ENCODE measurements around the gene ZNF669. TPM values are rescaled to one million over a fixed set of nuclear protein-coding genes. Genes with fewer than 3 reads are reported as not detected.
A peak's percentile ranks its signal among the peaks of the same experiment; 100 is the strongest.

ZNF669 gene
- total RNA-seq, 1 experiment from 2014 or later = 7.2 TPM

- intact Hi-C loops (cut with micrococcal nuclease) = no loop called here
- BruUV-seq (replicated peaks) = no TSS peak
- H2AFZ ChIP-seq (ENCODE audit: low read depth, low read length, poor library complexity, severe bottlenecking) = no peak overlapping the region
- H3K27ac ChIP-seq (ENCODE audit: low read depth, low read length) = no peak overlapping the region
- ChIA-PET CTCF (no interaction called here), POLR2A (no interaction called here), RAD21 (ENCODE audit: low non-redundant PET in 1 of 2, low total read pairs in 2 of 2, uncharacterized antibody in 2 of 2, unreplicated experiment in 2 of 2) (no interaction called here)
- no peaks in the 10 kb centered on the region; the same call in 1 of the 2 replicates for H3K9me2 ChIP-seq (ENCODE audit: insufficient read depth)
- H3K9ac ChIP-seq (ENCODE audit: low read length) = no peak overlapping the region
- no peaks in the 10 kb centered on the region for H3K27me3 ChIP-seq (ENCODE audit: insufficient read depth, low read length)
- no peak overlapping the region for H3K4me3 ChIP-seq (replicated peaks in 1 of 2; ENCODE audit: low read depth in 1 of 2, low read length in 2 of 2)
- H3K4me1 ChIP-seq (ENCODE audit: control insufficient read depth in 1 of 2, insufficient read depth in 2 of 2, low read length in 2 of 2) = no peaks in the 10 kb centered on the region
- no peak for DNase-seq (ENCODE audit: low read depth, low spot score)
- peaks cover 25% of the 10 kb centered on the region for H3K79me2 ChIP-seq (ENCODE audit: insufficient read depth, low read length)
- no peak for ATAC-seq
- no peak overlapping the region for H3K4me2 ChIP-seq (ENCODE audit: low read length)
- H4K20me1 ChIP-seq (ENCODE audit: insufficient read depth) = no peaks in the 10 kb centered on the region
- TF ChIP-seq CEBPB (IDR thresholded peaks at IDR 0.05; ENCODE audit: low read depth) (no peak), JUND (IDR thresholded peaks at IDR 0.05) (no peak), TCF7L2 (IDR thresholded peaks at IDR 0.05; ENCODE audit: borderline replicate concordance, extremely low read depth, insufficient read depth, insufficient read length) (no peak), CTCF (IDR thresholded peaks at IDR 0.05 in 2 of 3, conservative IDR thresholded peaks at IDR 0.05 in 1 of 3; ENCODE audit: borderline replicate concordance in 1 of 3, insufficient read depth in 1 of 3, low read depth in 2 of 3, low read length in 2 of 3) (peak in 2 of 3 experiments; percentile 34 to 42; a peak in 4 of 6 replicates), ZNF274 (IDR thresholded peaks at IDR 0.05; ENCODE audit: low read depth, low read length) (no peak), YY1 (IDR thresholded peaks at IDR 0.05; ENCODE audit: extremely low read depth, insufficient replicate concordance, low read depth, low read length) (no peak)
- peaks cover 22 to 48% of the 10 kb centered on the region in 2 experiments; a peak in 3 of 4 replicates for H3K9me3 ChIP-seq (ENCODE audit: control insufficient read depth in 1 of 2, insufficient read depth in 1 of 2, low read depth in 1 of 2, low read length in 2 of 2)
- H3K36me3 ChIP-seq (ENCODE audit: control insufficient read depth in 1 of 2, insufficient read depth in 2 of 2, low read length in 2 of 2) = peaks cover 3 to 43% of the 10 kb centered on the region in 2 experiments; a peak in 3 of 4 replicates
These were observed 42.5 kb upstream of the ZNF669 start for GRCh38 chr1:247146671-247147070.

- H3K36me3 ChIP-seq (ENCODE audit: control insufficient read depth in 1 of 2, insufficient read depth in 2 of 2, low read length in 2 of 2) = peaks cover 3 to 43% of the 10 kb centered on the region in 2 experiments; a peak in 3 of 4 replicates
- no peak for ATAC-seq
- TF ChIP-seq SRF (IDR thresholded peaks at IDR 0.05; ENCODE audit: low read depth) = no peak
- no peak for TF ChIP-seq CBX3 (IDR thresholded peaks at IDR 0.05; ENCODE audit: low read depth)
- TF ChIP-seq SIN3A (IDR thresholded peaks at IDR 0.05; ENCODE audit: low read depth) = no peak
- TF ChIP-seq TCF7L2 (IDR thresholded peaks at IDR 0.05; ENCODE audit: borderline replicate concordance, extremely low read depth, insufficient read depth, insufficient read length) = no peak
- no peak for TF ChIP-seq FOSL1 (IDR thresholded peaks at IDR 0.05; ENCODE audit: low read depth)
- TF ChIP-seq EZH2phosphoT487 (IDR thresholded peaks at IDR 0.05; ENCODE audit: borderline replicate concordance) = no peak
- TF ChIP-seq MAX (IDR thresholded peaks at IDR 0.05) = no peak
- no peak for TF ChIP-seq ELF1 (IDR thresholded peaks at IDR 0.05; ENCODE audit: borderline replicate concordance, low read depth)
- TF ChIP-seq, protein P1, sequence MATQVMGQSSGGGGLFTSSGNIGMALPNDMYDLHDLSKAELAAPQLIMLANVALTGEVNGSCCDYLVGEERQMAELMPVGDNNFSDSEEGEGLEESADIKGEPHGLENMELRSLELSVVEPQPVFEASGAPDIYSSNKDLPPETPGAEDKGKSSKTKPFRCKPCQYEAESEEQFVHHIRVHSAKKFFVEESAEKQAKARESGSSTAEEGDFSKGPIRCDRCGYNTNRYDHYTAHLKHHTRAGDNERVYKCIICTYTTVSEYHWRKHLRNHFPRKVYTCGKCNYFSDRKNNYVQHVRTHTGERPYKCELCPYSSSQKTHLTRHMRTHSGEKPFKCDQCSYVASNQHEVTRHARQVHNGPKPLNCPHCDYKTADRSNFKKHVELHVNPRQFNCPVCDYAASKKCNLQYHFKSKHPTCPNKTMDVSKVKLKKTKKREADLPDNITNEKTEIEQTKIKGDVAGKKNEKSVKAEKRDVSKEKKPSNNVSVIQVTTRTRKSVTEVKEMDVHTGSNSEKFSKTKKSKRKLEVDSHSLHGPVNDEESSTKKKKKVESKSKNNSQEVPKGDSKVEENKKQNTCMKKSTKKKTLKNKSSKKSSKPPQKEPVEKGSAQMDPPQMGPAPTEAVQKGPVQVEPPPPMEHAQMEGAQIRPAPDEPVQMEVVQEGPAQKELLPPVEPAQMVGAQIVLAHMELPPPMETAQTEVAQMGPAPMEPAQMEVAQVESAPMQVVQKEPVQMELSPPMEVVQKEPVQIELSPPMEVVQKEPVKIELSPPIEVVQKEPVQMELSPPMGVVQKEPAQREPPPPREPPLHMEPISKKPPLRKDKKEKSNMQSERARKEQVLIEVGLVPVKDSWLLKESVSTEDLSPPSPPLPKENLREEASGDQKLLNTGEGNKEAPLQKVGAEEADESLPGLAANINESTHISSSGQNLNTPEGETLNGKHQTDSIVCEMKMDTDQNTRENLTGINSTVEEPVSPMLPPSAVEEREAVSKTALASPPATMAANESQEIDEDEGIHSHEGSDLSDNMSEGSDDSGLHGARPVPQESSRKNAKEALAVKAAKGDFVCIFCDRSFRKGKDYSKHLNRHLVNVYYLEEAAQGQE (IDR thresholded peaks at IDR 0.05; ENCODE audit: low read depth) = no peak
These were observed 41.1 kb upstream of the ZNF669 start for GRCh38 chr1:247145279-247145678.

More at GRCh38 chr1:247145279-247145678, 41.1 kb upstream of the ZNF669 start:
- no peak overlapping the region for H2AFZ ChIP-seq (ENCODE audit: low read depth, low read length, poor library complexity, severe bottlenecking)
- BruUV-seq (replicated peaks) = no TSS peak
- no peak overlapping the region for H3K4me3 ChIP-seq (replicated peaks in 1 of 2; ENCODE audit: low read depth in 1 of 2, low read length in 2 of 2)
- H3K9me2 ChIP-seq (ENCODE audit: insufficient read depth) = no peaks in the 10 kb centered on the region; the same call in 1 of the 2 replicates
- intact Hi-C loops (cut with micrococcal nuclease) = no loop called here
- no peak overlapping the region for H3K4me2 ChIP-seq (ENCODE audit: low read length)
- ChIA-PET RAD21 (ENCODE audit: low non-redundant PET in 1 of 2, low total read pairs in 2 of 2, uncharacterized antibody in 2 of 2, unreplicated experiment in 2 of 2) (no interaction called here), POLR2A (no interaction called here), CTCF (no interaction called here)
- no peaks in the 10 kb centered on the region for H4K20me1 ChIP-seq (ENCODE audit: insufficient read depth)
- no peaks in the 10 kb centered on the region for H3K27me3 ChIP-seq (ENCODE audit: insufficient read depth, low read length)
- H3K79me2 ChIP-seq (ENCODE audit: insufficient read depth, low read length) = peaks cover 27% of the 10 kb centered on the region
- H3K9ac ChIP-seq (ENCODE audit: low read length) = no peak overlapping the region
- H3K27ac ChIP-seq (ENCODE audit: low read depth, low read length) = no peak overlapping the region
- DNase-seq (ENCODE audit: low read depth, low spot score) = no peak
- H3K4me1 ChIP-seq (ENCODE audit: control insufficient read depth in 1 of 2, insufficient read depth in 2 of 2, low read length in 2 of 2) = no peaks in the 10 kb centered on the region
- H3K9me3 ChIP-seq (ENCODE audit: control insufficient read depth in 1 of 2, insufficient read depth in 1 of 2, low read depth in 1 of 2, low read length in 2 of 2) = peaks cover 26 to 44% of the 10 kb centered on the region in 2 experiments; a peak in 3 of 4 replicates

All from HCT116 (cell line).